ENCODE results near the gene ZNF322. TPM values are rescaled to one million over a fixed set of nuclear protein-coding genes. Genes with fewer than 3 reads are reported as not detected.

Gene ZNF322
- total and polyA plus RNA-seq, 2 of the 8 experiments (the other 6 are each of a cell fraction or from before 2014, with no cell fraction given) = 5.3 to 35.0 TPM

GRCh38 chr6:26660000-26660361 is 435 bp upstream of the ZNF322 start (continued):
- TF ChIP-seq GABPA (IDR thresholded peaks at IDR 0.05; ENCODE audit: borderline replicate concordance, insufficient read depth, low read length) = no peak

All from H1 (cell line).